SIG-M5 treated with dmso at 0.1 percent for 504 hours (cell line): ENCODE data around the gene ANKRD11.
A peak's percentile ranks its signal among the peaks of the same experiment; 100 is the strongest.
"Not testable (repeated sequence)": the region's sequence is repeated elsewhere in the genome, so short reads cannot be mapped to it uniquely, and the experiment has no call there.

Experiments
- DNase-seq: peaks from one replicate; lab custom pipeline; 2025; ENCODE audit not compliant: unreplicated experiment; lab: John Stamatoyannopoulos, UW

Gene ANKRD11

GRCh38 chr16:89273741-89274472 lies 216.5 kb downstream of the ANKRD11 start:
- no peak for DNase-seq

- no peak for DNase-seq
Measured at GRCh38 chr16:89272631-89273030, 217.7 kb downstream of the ANKRD11 start.

- DNase-seq = no peak
Measured at GRCh38 chr16:89270666-89271345, 219.6 kb downstream of the ANKRD11 start.

- DNase-seq = no peak
Measured at GRCh38 chr16:89269805-89270665, 220.3 kb downstream of the ANKRD11 start.

- peak; percentile 11 for DNase-seq
Measured at GRCh38 chr16:89268987-89269735, 221.2 kb downstream of the ANKRD11 start.

- DNase-seq = no peak
Measured at GRCh38 chr16:89268585-89268984, 221.8 kb downstream of the ANKRD11 start.

- not testable (repeated sequence) for DNase-seq
Measured at GRCh38 chr16:89267746-89268145, 222.6 kb downstream of the ANKRD11 start.

- no peak for DNase-seq
Measured at GRCh38 chr16:89266521-89267134, 223.7 kb downstream of the ANKRD11 start.

- DNase-seq = no peak
Measured at GRCh38 chr16:89265647-89266046, 224.7 kb downstream of the ANKRD11 start.

- DNase-seq = no peak
Measured at GRCh38 chr16:89264800-89265550, 225.4 kb downstream of the ANKRD11 start.

- DNase-seq = no peak
Measured at GRCh38 chr16:89261691-89262563, 228.4 kb downstream of the ANKRD11 start.

GRCh38 chr16:89259901-89260300 lies 230.5 kb downstream of the ANKRD11 start:
- DNase-seq = not testable (repeated sequence)

GRCh38 chr16:89257757-89258465 lies 232.4 kb downstream of the ANKRD11 start:
- no peak for DNase-seq

GRCh38 chr16:89257281-89257731 lies 233.1 kb downstream of the ANKRD11 start:
- no peak for DNase-seq

GRCh38 chr16:89256651-89257254 lies 233.6 kb downstream of the ANKRD11 start:
- no peak for DNase-seq

GRCh38 chr16:89253548-89254287 lies 236.6 kb downstream of the ANKRD11 start:
- DNase-seq = peak; percentile 15
